Stimulated activated CD8-positive, alpha-beta memory T cell treated with anti-CD3 and anti-CD28 coated beads, Interleukin-15, amount 100 ng/mL, for 1 hour (primary cell): ENCODE results near the gene BEAN1.
A peak's percentile ranks its signal among the peaks of the same experiment; 100 is the strongest.

Experiments used
- DNase-seq: peaks from one replicate; pipeline ENCODE4 v3.0.0-alpha.2; 2020; ENCODE audit warnings: low read depth

The BEAN1 gene

DNA sequence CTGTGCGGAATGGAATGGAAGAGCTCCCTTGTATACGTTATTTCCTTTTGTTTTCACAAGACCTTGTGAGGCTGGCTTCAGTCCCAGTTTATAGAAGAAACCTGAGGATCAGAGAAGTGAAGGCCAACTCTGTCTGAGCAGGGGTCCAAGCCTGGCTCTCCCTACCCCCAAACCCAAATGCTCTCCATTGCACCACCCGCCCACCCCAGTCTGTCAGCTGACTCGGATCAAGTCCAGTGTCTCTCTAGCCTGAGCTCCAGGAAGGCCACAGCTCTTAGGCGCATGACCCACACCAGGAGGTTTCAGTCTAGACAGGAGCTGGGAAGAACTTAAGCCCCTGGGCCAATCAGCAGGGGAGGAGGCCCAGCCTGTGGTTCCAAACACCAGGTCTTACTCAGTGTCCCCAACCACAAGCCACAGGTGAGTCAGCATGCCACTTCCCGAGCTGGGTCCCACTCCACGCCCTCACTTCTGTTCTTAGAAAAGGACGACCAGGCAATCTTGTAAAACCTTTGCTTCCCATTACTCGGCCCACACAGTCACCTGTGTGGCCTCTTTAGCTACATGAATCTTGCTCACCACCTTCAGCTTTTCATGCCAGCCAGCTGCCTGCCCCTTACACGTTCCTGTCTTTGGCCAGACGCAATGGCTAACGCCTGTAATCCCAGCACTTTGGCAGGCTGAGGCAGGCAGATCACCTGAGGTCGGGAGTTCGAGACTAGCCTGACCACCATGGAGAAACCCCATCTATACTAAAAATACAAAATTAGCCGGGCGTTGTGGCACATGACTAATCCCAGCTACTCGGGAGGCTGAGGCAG lies 95.1 kb downstream of the BEAN1 start:
- DNase-seq: peak; percentile 86

GRCh38 chr16:66522816-66523590 lies 95.9 kb downstream of the BEAN1 start:
- no peak for DNase-seq

DNA sequence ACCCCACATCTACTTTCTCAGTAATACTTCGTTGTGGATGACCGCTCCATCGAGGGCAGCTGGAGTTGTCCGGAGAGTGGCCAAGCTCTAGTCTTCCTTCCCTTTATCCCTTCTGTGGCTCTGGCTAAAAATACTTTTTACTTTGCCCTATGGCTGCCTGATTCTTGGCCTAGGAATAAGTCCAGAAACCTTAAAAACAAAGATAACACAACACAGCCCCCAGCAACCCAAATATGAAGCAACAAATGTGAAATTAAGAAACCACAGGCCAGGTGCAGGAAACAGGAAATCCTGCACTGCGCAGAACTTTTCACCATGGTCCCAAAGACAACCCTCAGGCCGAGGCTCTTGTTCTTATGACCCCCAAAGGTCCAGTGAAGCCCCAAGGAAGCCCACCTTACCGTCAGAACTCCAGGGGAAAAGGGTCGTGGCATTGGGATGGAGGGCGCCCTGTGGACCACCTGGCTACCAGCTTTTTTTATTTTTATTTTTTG lies 96.8 kb downstream of the BEAN1 start:
- no peak for DNase-seq

GRCh38 chr16:66524601-66525164 lies 97.6 kb downstream of the BEAN1 start:
- no peak for DNase-seq

- no peak for DNase-seq
Measured at GRCh38 chr16:66525396-66526180, 98.5 kb downstream of the BEAN1 start.

GRCh38 chr16:66528294-66528693 lies 101.2 kb downstream of the BEAN1 start:
- DNase-seq: no peak

DNA sequence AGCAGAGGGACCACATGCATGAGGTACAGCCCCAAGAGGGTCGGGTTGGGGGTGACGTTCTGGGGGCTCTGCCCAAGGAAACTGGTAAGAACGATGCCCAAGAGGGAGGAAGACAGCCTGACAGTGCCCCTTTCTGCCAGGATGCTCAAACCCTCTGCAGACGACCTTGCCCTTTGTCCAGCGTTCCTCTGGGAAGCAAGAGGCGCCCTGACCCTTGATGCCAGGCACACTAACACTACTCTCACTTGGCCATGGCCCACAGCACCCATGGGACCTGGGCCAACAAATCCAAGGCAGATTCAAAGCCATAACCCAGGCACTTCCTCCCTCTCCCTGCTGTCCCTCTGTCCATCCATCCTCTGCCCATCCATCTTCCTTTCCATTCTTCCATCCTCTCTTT lies 102.4 kb downstream of the BEAN1 start:
- no peak for DNase-seq
